ENCODE data around the gene SEMA3B.
"Not testable (repeated sequence)": the region's sequence is repeated elsewhere in the genome, so short reads cannot be mapped to it uniquely, and the experiment has no call there.

The SEMA3B gene

GRCh38 chr3:50294089-50294488 is 25.1 kb downstream of the SEMA3B start:
- DNase-seq (ENCODE audit: low read depth in 2 of 2), result no peak

DNA sequence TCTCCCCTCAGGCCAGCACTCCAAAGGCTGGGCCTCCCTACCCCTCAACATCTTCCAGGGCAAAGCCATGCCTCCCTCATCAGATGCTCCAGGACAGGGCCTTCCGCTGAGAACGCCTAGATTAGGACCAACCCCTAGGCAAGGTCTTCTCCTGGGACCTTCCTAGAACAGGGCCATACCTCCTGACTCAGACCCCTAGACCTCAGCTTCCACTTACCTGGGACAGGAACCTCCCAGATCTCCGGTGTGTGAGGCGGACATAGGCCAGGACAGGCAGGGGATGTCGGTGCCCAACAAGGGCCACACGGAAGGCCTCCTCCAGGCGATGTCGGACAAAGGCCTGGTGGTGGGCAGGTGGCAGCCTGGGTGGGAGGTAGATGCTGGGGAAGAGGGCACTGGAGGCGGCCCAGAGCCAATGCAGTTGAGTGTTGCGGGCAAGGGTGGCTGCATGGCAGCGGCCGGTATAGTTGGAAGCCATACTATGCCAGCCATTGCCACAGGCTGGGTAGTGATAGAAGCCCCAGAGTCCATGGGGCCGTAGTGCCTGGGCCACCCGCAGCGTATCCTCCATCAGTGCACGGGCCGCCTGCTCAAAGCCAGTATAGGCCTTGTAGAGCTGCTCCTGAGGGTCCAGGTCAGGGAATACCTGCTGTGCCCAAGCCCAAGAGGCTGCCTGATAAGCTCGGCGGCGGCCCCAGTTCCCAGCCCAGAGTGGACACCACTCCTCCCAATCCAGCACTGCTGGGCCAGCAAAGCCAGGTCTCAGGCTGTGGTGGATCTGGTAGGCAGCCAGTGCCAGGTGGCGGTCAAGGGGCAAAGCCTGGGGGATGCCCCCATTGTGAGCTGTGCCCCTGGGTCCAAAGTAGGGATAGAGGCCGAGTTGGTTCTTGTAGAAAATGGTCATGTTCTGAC is 25.8 kb downstream of the SEMA3B start:
- no peak for DNase-seq (ENCODE audit: low read depth in 2 of 2)

GRCh38 chr3:50295553-50296431 is 26.8 kb downstream of the SEMA3B start:
- no peak for DNase-seq (ENCODE audit: low read depth in 2 of 2)

GRCh38 chr3:50296721-50297383 is 27.9 kb downstream of the SEMA3B start:
- DNase-seq (ENCODE audit: low read depth in 2 of 2), result no peak

- DNase-seq (ENCODE audit: low read depth in 2 of 2), result no peak
These were observed 28.4 kb downstream of the SEMA3B start for GRCh38 chr3:50297384-50297775.

DNA sequence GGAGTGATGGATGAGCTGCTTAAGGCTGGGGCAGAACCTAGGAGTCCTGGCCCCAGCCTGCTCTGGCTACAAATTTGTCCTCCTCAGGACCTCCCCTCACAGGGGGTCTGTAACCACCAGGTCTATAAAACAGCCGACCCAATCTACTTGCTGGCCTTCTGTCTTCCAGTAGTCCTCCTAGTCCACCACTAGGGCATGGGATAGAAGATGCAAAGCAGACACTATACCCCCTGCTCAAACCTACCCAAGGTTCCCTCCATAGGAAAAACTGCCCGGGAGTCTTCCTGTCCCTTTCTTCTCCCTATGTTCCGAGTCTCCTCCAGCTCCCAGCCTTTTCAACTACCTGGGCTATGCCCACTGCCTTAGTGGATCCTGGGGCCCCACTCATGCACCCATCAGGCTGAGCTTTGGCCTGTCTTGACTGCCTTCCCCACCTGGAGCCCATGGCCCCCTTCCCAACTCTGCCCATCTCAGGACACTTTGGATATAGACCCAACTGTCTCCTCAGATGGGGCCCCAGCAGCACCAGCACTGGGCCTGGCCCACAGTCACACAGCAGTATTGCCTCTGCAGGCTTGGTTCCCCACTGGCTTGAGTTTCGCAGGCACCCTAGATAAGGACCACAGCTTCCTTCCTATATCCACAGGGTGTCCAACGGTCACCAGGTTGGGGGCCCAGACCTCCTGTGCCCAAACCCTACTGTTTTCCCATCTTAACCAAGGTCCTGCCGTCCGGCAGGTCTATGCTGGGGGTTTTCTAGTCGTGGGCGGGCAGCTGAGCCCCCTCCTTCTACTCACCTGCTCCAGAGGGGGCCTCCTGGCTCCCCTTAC is 29.2 kb downstream of the SEMA3B start:
- no peak for DNase-seq (ENCODE audit: low read depth in 2 of 2)

GRCh38 chr3:50298836-50299637 is 30.1 kb downstream of the SEMA3B start, which contains the start of the genes HYAL3 and NAA80:
Gene HYAL3 (minus strand): TSS chr3:50299405. CDS start chr3:50295602, 3,803 bp downstream.
Gene NAA80 (minus strand): TSS chr3:50299405. CDS start chr3:50297463, 1,942 bp downstream.
- DNase-seq (ENCODE audit: low read depth in 2 of 2), result peak; percentile 99

DNA sequence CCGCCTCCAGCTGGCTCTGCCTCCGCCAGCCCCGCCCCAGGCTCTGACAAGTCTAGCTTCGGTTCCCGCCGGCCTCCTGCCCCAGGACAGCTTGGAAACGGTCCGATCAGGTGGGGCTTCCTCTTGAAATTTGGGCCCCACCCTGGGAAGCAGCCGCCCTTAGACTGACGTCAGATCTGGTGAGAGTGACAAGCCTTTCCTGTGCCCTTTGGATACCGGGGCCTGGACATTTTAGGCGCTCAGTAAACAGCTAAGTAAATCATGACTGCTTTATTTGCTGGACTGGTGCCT is 30.6 kb downstream of the SEMA3B start:
- no peak for DNase-seq (ENCODE audit: low read depth in 2 of 2)

GRCh38 chr3:50299929-50300680 is 31.2 kb downstream of the SEMA3B start:
- DNase-seq (ENCODE audit: low read depth in 2 of 2), result no peak

DNA sequence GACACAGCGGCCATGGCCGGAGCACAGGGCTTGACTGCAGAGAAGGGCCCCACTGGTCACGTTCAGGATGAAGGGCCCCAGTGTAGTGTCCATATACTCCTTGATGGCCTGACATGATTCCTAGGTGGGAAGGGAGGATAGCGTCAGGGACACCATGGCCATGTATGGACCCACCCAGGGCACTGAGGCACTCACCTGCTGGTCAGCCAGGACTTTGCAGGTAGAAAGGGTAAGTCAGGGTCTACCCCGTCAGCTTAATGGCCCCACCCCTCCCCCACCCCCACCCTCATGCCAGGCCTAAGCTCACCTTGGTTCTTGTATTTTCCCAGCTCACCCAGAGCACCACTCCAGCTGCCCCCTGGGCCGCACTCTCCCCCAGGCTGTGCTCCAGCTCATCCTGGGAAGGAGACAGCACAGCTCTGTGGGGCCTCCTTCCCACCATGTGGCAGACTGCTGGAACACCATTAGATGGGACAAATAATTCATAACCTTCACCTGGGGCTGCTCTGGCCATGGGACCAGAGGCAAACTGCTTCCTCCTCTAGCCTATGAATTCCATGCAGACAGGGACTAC is 31.8 kb downstream of the SEMA3B start:
- no peak for DNase-seq (ENCODE audit: low read depth in 2 of 2)

DNA sequence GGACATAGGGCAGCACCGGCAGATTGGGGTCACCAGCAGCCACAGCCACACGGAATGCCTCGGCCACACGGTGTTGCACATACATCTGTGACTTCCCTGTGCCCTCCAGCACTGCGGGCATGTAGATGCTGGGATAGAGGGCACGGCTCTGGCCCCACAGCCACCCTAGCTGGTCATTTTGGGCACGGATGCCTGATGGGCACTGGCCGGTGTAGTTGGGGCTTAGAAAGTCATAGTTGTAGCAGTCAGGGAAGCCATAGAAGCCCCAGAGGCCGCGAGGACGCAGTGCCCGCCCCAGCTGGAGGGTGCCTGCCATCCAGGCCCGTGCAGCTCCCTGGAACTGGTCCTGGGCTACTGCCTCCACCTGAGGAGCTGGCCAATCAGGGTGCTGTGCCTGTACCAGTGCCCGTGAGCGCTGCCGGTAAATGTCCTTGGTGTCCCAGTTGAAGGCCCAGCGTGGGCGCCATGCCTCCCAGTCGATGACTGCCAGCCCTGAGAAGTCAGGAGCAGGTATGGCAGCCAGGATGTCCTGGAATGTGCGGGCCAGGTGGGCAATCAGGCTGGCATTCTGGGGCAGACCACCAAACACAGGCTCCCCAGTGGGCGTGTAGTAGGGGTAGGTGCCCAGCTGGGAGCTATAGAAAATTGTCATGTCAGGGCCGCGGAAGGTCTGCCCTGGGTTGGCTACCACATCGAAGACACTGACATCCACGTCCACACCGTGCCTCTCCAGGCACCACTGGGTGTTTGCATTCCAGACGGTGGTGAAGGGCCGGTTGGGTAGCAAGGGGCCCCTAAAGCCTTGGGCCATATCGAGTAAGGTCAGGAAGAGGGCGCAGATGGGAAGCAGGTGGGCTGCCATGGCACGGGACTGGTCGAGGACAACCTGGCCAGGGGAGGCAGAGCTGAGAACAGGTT is 33.4 kb downstream of the SEMA3B start:
- DNase-seq (ENCODE audit: low read depth in 2 of 2), result no peak

DNA sequence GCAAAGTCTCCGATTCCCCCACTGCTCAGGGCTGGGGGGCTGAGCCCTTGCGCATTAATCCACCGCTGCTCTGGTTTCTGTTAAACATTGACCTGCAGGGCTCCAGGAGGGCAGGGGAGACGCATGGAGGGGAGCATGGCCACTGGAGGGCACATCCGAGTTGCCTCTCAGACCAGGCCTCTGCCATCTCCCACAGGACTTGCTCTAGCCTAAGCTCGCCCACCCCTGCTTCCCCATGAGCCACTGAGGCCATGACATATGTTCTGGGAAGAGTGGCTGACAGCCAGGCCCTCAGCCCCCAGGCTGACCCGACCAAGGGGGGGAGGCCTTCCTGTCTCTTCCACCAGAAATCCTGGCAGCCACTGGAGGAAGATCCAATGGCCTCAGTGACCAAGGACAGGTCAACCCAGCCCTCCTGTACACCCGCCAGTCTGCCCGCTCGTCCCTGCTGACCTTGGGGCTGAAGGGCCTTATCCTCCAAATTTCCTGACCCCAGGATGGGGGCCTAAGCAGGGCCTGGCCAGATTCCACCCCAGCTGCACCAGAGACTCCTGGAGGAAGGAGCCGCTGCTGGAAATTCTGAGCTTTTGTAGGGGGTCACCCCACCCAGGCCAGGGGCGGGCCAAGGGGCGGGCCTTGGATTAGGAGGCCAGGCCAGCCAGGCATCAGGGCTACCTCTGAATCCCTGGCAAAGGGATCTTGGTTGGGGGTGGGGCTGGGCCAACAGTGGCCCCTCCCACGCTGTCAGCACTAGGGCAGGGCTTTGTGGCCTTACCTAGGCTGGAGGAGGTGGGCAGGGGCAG is 34.3 kb downstream of the SEMA3B start, which contains the start of gene HYAL1:
Gene HYAL1 (minus strand): TSS at position 562 of the 803 bp plus-strand sequence. CDS start 618 bp downstream, outside the sequence.
- no peak for DNase-seq (ENCODE audit: low read depth in 2 of 2)

DNA sequence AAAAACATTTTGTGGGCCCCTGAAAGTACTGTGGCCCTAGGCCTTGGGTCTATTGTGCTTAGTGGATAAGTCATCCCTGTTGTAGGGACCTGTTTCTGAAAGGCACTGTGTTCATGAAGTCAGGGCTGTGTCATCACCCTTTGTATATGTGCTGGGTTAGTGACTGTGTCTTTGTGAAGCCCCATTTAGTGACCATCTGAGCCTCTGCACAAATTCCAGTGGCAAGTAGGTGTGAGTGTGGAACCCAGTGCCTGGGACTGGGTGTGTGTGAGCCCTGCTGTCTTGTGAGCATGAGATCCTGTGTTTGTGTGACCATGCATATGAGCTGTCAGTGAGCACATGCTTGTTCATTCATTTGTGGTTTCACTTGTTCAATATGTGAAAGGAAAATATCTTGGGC is 35.7 kb downstream of the SEMA3B start:
- DNase-seq (ENCODE audit: low read depth in 2 of 2), result no peak

- DNase-seq (ENCODE audit: low read depth in 2 of 2), result not testable (repeated sequence)
These were observed 43.1 kb downstream of the SEMA3B start for GRCh38 chr3:50312041-50312440.

- DNase-seq (ENCODE audit: low read depth in 2 of 2), result no peak
These were observed 45.4 kb downstream of the SEMA3B start for GRCh38 chr3:50314342-50314741.

GRCh38 chr3:50314816-50315215 is 45.9 kb downstream of the SEMA3B start:
- DNase-seq (ENCODE audit: low read depth in 2 of 2), result no peak

DNA sequence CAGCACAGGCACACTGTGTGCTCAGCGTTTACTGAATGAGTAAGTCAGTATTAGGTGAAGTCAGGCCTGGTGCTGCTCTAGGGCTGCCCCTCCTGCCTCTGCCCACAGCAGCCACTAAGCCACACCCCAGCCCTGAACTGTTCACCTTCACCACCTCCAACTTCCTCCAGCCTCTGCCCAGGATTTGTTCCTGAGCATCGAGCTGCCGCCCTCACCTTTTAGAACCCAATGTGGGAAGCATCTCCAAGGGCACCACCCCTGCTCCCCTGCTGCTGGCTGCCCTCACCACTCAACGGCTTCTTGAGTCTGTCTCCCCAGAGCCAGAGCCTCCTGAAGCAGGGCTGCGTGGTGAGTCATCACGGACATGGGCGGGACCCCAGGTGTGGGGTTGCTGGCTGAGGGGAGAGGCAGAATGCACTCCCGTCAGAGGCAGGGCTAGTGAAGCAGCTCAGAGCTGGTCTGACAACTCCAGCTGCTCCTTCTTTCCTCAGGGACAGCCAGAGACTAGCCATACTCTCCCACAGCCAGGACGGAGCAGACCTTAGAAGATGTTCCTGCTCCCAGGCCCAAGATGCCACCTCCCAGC is 47.8 kb downstream of the SEMA3B start:
- DNase-seq (ENCODE audit: low read depth in 2 of 2), result peak in 1 of 2 donors; percentile 34
